ENCODE data around the gene TEC. TPM values are rescaled to one million over a fixed set of nuclear protein-coding genes. Genes with fewer than 3 reads are reported as not detected.

TEC gene
- total RNA-seq, 1 donor from 2014 or later, result 0.53 TPM

DNA sequence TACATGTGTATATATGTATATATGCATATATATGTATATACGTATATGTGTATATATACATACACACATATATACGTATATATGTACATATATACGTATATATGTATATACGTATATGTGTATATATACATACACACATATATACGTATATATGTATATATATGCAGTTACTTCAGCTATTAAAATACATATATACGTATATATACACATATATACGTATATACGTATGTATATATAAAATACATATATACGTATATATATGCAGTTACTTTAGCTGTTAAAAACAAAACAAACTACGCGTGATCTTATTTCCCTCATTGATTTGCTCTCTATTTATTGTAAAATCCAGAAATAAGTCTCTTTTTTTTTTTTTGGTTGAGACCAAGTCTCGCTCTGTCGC, 149.5 kb downstream of the TEC start:
- no peak for DNase-seq (ENCODE audit: low read depth)
- FAIRE-seq, result no peak
- no peaks in the 10 kb centered on the region for H3K27me3 ChIP-seq (ENCODE audit: control insufficient read depth, insufficient read depth, low read length)
- H3K36me3 ChIP-seq (ENCODE audit: control insufficient read depth, insufficient read depth, low read length), result no peaks in the 10 kb centered on the region
- TF ChIP-seq, protein P1, sequence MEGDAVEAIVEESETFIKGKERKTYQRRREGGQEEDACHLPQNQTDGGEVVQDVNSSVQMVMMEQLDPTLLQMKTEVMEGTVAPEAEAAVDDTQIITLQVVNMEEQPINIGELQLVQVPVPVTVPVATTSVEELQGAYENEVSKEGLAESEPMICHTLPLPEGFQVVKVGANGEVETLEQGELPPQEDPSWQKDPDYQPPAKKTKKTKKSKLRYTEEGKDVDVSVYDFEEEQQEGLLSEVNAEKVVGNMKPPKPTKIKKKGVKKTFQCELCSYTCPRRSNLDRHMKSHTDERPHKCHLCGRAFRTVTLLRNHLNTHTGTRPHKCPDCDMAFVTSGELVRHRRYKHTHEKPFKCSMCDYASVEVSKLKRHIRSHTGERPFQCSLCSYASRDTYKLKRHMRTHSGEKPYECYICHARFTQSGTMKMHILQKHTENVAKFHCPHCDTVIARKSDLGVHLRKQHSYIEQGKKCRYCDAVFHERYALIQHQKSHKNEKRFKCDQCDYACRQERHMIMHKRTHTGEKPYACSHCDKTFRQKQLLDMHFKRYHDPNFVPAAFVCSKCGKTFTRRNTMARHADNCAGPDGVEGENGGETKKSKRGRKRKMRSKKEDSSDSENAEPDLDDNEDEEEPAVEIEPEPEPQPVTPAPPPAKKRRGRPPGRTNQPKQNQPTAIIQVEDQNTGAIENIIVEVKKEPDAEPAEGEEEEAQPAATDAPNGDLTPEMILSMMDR (IDR thresholded peaks at IDR 0.05; ENCODE audit: insufficient read depth, low read length, severe bottlenecking), result no peak
- H3K4me3 ChIP-seq (ENCODE audit: low read depth, low read length), result no peak overlapping the region

DNA sequence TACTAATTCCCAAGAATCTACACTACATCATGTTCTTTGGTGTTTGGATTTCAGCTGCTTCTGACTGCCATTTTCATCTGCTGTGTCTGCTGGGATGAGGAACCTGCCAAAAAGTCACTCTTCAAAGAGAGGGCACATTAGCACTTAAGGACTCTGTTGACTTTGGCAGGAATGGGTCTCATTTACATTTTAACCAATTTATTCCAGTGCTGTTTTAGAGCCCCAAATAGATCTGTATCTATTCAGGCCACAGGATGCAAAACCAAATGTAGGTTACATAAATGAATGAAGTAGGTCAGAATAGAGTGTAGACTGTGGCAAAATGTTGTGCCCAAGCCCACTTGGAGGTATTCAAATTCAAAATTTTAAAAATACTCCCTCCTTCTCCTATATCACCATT, 150.0 kb downstream of the TEC start:
- no peaks in the 10 kb centered on the region for H3K36me3 ChIP-seq (ENCODE audit: control insufficient read depth, insufficient read depth, low read length)
- TF ChIP-seq, protein P1 (IDR thresholded peaks at IDR 0.05; ENCODE audit: insufficient read depth, low read length, severe bottlenecking), result no peak
- no peak for DNase-seq (ENCODE audit: low read depth)
- FAIRE-seq, result no peak
- H3K27me3 ChIP-seq (ENCODE audit: control insufficient read depth, insufficient read depth, low read length), result no peaks in the 10 kb centered on the region
- H3K4me3 ChIP-seq (ENCODE audit: low read depth, low read length), result no peak overlapping the region

DNA sequence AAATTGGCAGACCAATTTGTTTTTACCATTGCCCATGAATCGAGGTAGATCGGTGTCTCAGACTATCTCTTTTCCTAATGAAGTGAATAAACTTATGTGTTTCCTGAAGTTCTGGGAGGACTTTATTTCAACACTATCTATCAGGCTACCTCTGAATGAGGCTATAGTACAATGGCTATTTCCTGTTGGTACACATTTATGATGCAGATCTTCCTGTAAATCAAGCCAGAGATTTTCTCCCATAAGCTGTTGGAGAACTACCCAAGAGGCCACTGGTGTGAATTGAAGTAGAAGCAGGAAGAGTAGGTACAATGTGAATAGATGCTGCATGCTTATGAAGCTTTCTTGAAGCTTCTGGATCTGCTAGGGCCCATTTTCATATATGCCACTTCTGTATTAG, 151.6 kb downstream of the TEC start:
- no peaks in the 10 kb centered on the region for H3K36me3 ChIP-seq (ENCODE audit: control insufficient read depth, insufficient read depth, low read length)
- TF ChIP-seq, protein P1 (IDR thresholded peaks at IDR 0.05; ENCODE audit: insufficient read depth, low read length, severe bottlenecking), result no peak
- H3K4me3 ChIP-seq (ENCODE audit: low read depth, low read length), result no peak overlapping the region
- FAIRE-seq (no peak), DNase-seq (ENCODE audit: low read depth) (no peak)
- no peaks in the 10 kb centered on the region for H3K27me3 ChIP-seq (ENCODE audit: control insufficient read depth, insufficient read depth, low read length)

DNA sequence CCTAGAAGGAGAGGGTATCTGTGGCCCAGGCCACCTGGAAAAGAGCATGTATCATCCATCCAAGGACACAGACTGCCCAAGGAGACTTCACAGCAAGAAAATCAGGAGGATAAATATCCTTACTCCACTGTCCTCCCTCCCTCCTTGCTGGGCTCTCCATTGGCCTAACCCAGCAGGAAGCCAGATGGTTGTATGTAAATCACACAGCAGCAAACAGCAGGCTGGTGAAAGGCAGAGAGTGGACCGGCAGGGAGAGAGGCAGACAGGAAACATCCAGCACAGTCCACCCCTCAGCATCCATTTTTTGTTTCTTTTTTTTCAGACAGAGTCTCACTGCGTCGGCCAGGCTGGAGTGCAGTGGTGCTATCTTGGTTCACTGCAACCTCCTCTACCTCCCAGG, 153.1 kb downstream of the TEC start:
- TF ChIP-seq, protein P1 (IDR thresholded peaks at IDR 0.05; ENCODE audit: insufficient read depth, low read length, severe bottlenecking), result no peak
- Histone ChIP-seq H3K36me3 (ENCODE audit: control insufficient read depth, insufficient read depth, low read length) (no peaks in the 10 kb centered on the region), H3K27me3 (ENCODE audit: control insufficient read depth, insufficient read depth, low read length) (no peaks in the 10 kb centered on the region), H3K4me3 (ENCODE audit: low read depth, low read length) (no peak overlapping the region)
- no peak for FAIRE-seq
- DNase-seq (ENCODE audit: low read depth), result no peak

DNA sequence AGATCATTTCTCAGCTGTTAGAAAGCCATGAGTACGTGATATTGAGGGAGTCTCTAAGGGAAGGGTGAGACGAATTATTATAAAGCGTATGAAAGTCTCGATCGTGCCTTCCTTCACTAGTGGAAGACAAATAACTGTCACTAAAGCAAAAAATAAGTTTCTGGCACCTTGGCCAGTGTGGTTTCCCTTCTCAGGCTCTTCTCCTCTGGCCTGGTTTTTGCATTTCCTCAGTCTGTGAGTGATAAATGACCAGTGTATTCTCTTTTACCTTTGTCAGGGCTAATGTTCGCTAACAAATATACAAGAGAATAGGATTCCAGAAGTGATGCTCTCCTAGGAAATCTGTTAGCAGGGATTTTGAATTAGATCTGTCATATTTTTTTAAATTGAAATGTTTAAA, 155.2 kb downstream of the TEC start:
- H3K36me3 ChIP-seq (ENCODE audit: control insufficient read depth, insufficient read depth, low read length), result no peaks in the 10 kb centered on the region
- TF ChIP-seq, protein P1 (IDR thresholded peaks at IDR 0.05; ENCODE audit: insufficient read depth, low read length, severe bottlenecking), result no peak
- no peaks in the 10 kb centered on the region for H3K27me3 ChIP-seq (ENCODE audit: control insufficient read depth, insufficient read depth, low read length)
- no peak for FAIRE-seq
- DNase-seq (ENCODE audit: low read depth), result no peak
- no peak overlapping the region for H3K4me3 ChIP-seq (ENCODE audit: low read depth, low read length)

DNA sequence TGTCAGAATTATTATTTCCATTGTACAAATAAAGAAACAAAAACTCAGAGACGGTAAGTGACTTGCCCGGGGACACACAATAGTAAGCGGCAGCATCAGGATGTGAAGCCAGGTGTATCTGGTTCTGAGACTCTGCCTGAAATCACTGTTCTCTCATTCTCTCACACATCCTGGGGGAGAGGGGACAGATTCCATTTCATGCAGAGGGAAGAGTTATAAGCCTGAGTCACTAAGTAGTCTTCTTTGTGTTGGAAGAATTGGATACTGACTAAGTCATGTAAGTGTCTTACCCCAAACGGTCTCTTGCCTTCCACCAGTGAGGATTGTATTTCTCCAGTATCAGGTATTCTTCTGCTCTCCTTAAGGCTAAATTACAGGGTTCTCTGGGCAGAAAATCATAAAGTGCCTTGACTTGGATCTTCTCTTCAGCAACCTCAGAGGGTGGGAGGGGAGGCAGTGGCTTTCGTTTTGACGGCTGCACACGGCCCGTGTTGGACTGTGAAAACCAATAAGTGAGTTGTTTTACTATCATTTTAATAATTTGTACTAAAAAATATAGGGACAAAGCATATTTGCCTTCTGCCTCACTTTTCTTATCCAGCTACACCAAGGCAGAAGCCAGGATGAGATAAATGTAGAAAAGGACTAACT, 157.5 kb downstream of the TEC start:
- DNase-seq (ENCODE audit: low read depth) (peak; percentile 38), FAIRE-seq (no peak)
- TF ChIP-seq, protein P1 (IDR thresholded peaks at IDR 0.05; ENCODE audit: insufficient read depth, low read length, severe bottlenecking), result no peak
- H3K27me3 ChIP-seq (ENCODE audit: control insufficient read depth, insufficient read depth, low read length), result no peaks in the 10 kb centered on the region
- H3K4me3 ChIP-seq (ENCODE audit: low read depth, low read length), result no peak overlapping the region
- no peaks in the 10 kb centered on the region for H3K36me3 ChIP-seq (ENCODE audit: control insufficient read depth, insufficient read depth, low read length)
